Activated CD8-positive, alpha-beta T cell treated with anti-CD3 and anti-CD28 coated beads, Interleukin-2, amount 10 ng/mL, durations not matched to agents 7 days and 5 days (primary cell): ENCODE results near the gene MRPL53. TPM values are rescaled to one million over a fixed set of nuclear protein-coding genes. Genes with fewer than 3 reads are reported as not detected.
"Not testable (repeated sequence)": the region's sequence is repeated elsewhere in the genome, so short reads cannot be mapped to it uniquely, and the experiment has no call there.

Source experiments
- ATAC-seq: fragments of 150-1000 bp; cut with Tn5 transposase; one replicate; pipeline ENCODE4 v1.10.0; 2021; ENCODE audit warnings: moderate library complexity
- CTCF ChIA-PET: fragments of 350-600 bp; sonication (Branson Sonifier 250); formaldehyde crosslinking; loops from one replicate; lab custom pipeline; 2021; ENCODE audit warnings: antibody characterized with exemption; lab: Charles Lee
- POLR2A ChIA-PET: fragments of 350-600 bp; sonication (Branson Sonifier 250); formaldehyde crosslinking; loops from one replicate; lab custom pipeline; 2021; ENCODE audit warnings: antibody characterized with exemption; lab: Charles Lee
- DNase-seq: peaks from one replicate; pipeline ENCODE4 v3.0.0-alpha.2; 2020
- H3K27ac Mint-ChIP-seq: one replicate; pipeline ENCODE4 v1.8.0; 2021; ENCODE audit warnings: mild to moderate bottlenecking, mixed read lengths
- H3K27me3 Mint-ChIP-seq: one replicate; pipeline ENCODE4 v1.8.0; 2021; ENCODE audit warnings: low read depth, mixed read lengths
- H3K36me3 Mint-ChIP-seq: one replicate; pipeline ENCODE4 v1.8.0; 2021; ENCODE audit warnings: low read depth, mixed read lengths
- H3K4me1 Mint-ChIP-seq: one replicate; pipeline ENCODE4 v1.8.0; 2021; ENCODE audit warnings: low read depth, mixed read lengths
- H3K4me3 Mint-ChIP-seq: one replicate; pipeline ENCODE4 v1.8.0; 2021; ENCODE audit warnings: mild to moderate bottlenecking, mixed read lengths
- H3K9me3 Mint-ChIP-seq: one replicate; pipeline ENCODE4 v1.8.0; 2022; ENCODE audit warnings: mixed read lengths; ENCODE audit not compliant: insufficient read depth
- total RNA-seq, 2 experiments: library from RNA; stranded (reverse); gene quantifications; one replicate each; pipeline ENCODE4 v1.2.3, GENCODE V29; 2021

MRPL53 gene
- total RNA-seq, 2 experiments from 2014 or later, result 95.7 to 96.2 TPM

GRCh38 chr2:74491648-74492544 lies 19.4 kb upstream of the MRPL53 start:
- peaks cover 1% of the 10 kb centered on the region for H3K4me1 Mint-ChIP-seq
- ChIA-PET POLR2A (interaction anchor here (0.6 to 1.2 kb wide), 2 partner anchors 8 to 40 kb away, joined by 3 read pairs; no protein-coding TSS in a partner anchor), CTCF (interaction anchor here (0.7 to 1.1 kb wide), 3 partner anchors 8 to 19 kb away, joined by 3 read pairs; partner anchors contain the start of gene MRPL53)
- H3K9me3 Mint-ChIP-seq, result no peaks in the 10 kb centered on the region
- H3K4me3 Mint-ChIP-seq, result no peak overlapping the region
- peaks cover 42% of the 10 kb centered on the region for H3K36me3 Mint-ChIP-seq
- H3K27ac Mint-ChIP-seq, result no peak overlapping the region
- no peak for ATAC-seq
- H3K27me3 Mint-ChIP-seq, result no peaks in the 10 kb centered on the region
- no peak for DNase-seq

DNA sequence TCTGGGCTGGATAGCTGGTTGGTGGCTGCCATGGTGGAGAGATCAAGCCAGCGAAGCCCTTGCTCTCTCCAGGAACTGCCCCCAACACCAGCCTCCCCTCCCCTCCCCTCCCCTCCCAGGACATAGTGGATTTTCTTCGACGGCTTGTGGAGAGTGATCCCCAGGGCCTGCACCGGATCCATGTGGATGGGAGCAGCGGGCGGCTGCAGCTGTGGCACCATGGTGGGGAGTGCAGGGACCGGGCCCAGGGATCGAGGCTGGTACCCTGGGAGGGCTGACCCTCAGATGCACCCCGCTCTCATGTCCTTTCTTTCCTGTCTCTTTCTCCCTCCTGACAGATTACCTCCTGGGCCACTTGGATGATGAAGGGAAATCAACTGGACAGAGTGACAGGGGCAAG lies 17.4 kb upstream of the MRPL53 start:
- no peak for ATAC-seq
- Mint-ChIP-seq H3K9me3 (no peaks in the 10 kb centered on the region), H3K4me3 (no peak overlapping the region), H3K27ac (no peak overlapping the region), H3K27me3 (no peaks in the 10 kb centered on the region), H3K4me1 (peaks cover 3% of the 10 kb centered on the region), H3K36me3 (peaks cover 53% of the 10 kb centered on the region)
- POLR2A ChIA-PET, result no interaction called here
- CTCF ChIA-PET, result no interaction called here
- DNase-seq, result no peak

DNA sequence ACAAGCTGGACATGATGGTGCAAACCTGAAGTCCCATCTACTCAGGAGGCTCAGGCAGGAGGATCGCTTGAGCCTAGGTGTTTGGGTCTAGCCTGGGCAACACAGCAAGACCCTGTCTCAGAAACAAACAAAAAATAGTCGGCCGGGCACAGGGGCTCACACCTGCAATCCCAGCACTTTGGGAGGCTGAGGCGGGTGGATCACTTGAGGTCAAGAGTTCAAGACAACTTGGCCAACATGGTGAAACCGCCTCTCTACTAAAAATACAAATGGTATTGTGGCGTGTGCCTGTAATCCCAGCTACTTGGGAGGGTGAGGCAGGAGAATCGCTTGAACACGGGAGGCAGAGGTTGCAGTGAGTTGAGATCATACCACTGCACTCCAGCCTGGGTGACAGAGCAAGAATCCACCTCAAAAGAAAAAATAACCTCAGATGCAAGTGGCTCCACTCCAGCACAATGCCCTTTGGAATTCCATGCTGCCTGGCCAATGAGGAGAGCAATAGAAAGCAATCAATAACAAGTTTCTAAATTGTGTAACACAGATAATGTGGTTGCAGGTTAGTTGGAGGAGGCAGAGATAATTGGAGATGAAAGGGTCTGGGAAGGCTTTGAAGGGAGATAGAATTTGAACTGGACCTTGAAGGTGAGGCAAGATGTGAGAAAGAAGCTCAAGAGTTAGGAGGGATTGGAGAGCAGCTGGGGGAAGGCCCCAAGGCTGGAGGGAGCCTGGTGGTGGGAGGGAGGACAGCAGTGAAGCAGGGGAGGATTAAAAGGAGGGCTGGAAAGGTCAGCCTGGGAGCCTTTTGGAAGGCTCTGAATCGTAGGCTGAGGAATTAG lies 16.4 kb upstream of the MRPL53 start:
- no peak overlapping the region for H3K27ac Mint-ChIP-seq
- ATAC-seq (no peak), DNase-seq (no peak)
- peaks cover 48% of the 10 kb centered on the region for H3K36me3 Mint-ChIP-seq
- H3K4me3 Mint-ChIP-seq, result no peak overlapping the region
- H3K27me3 Mint-ChIP-seq, result no peaks in the 10 kb centered on the region
- H3K4me1 Mint-ChIP-seq, result peaks cover 7% of the 10 kb centered on the region
- H3K9me3 Mint-ChIP-seq, result no peaks in the 10 kb centered on the region
- ChIA-PET POLR2A (interaction anchor here (1.4 kb wide), 1 partner anchor 9 kb away, joined by 6 read pairs; no protein-coding TSS in a partner anchor), CTCF (interaction anchor here (1.8 kb wide), 1 partner anchor 43 kb away, joined by 5 read pairs; no protein-coding TSS in a partner anchor)

GRCh38 chr2:74486141-74486540 lies 13.7 kb upstream of the MRPL53 start:
- Mint-ChIP-seq H3K27ac (no peak overlapping the region), H3K4me1 (peaks cover 21% of the 10 kb centered on the region), H3K27me3 (no peaks in the 10 kb centered on the region), H3K9me3 (no peaks in the 10 kb centered on the region), H3K4me3 (no peak overlapping the region), H3K36me3 (peaks cover 44% of the 10 kb centered on the region)
- POLR2A ChIA-PET, result no interaction called here
- CTCF ChIA-PET, result interaction anchor here (7.0 kb wide), 1 partner anchor 45 kb away, joined by 76 read pairs; the partner anchor contains the start of genes AUP1 and HTRA2
- no peak for ATAC-seq
- no peak for DNase-seq

DNA sequence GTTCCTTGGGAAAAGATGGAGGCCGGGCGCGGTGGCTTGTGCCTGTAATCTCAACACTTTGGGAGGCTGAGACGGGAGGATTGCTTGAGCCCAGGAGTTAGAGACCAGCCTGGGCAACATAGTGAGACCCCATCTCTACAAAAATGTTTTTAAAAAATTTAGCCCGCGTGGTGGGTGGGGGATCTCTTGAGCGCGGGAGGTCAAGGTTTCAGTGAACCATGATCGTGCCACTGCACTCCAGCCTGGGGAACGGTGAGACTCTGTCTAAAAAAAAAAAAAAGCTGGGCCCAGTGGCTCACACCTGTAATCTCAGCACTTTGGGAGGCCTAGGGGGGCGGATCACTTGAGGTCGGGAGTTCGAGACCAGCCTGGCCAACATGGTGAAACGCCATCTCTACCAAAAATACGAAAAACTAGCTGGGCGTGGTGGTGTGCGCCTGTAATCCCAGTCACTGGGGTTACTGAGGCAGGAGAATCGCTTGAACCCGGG lies 11.2 kb upstream of the MRPL53 start:
- DNase-seq, H3K9me3 Mint-ChIP-seq, H3K27me3 Mint-ChIP-seq, ATAC-seq: not testable (repeated sequence)
- Mint-ChIP-seq H3K4me3 (peak overlapping the region; percentile 100), H3K4me1 (peaks cover 41% of the 10 kb centered on the region), H3K36me3 (peaks cover 43% of the 10 kb centered on the region), H3K27ac (peak overlapping the region; percentile 100)
- ChIA-PET CTCF (interaction anchor here (1.0 to 7.0 kb wide), 17 partner anchors 9 to 118 kb away, joined by 3 to 101 read pairs (median 11); partner anchors contain the start of genes AUP1, HTRA2, INO80B and LBX2), POLR2A (interaction anchor here (0.6 to 4.1 kb wide), 9 partner anchors 9 to 1307 kb away, joined by 3 to 39 read pairs (median 11); partner anchors contain the start of genes AUP1, HTRA2, INO80B and MOGS)

DNA sequence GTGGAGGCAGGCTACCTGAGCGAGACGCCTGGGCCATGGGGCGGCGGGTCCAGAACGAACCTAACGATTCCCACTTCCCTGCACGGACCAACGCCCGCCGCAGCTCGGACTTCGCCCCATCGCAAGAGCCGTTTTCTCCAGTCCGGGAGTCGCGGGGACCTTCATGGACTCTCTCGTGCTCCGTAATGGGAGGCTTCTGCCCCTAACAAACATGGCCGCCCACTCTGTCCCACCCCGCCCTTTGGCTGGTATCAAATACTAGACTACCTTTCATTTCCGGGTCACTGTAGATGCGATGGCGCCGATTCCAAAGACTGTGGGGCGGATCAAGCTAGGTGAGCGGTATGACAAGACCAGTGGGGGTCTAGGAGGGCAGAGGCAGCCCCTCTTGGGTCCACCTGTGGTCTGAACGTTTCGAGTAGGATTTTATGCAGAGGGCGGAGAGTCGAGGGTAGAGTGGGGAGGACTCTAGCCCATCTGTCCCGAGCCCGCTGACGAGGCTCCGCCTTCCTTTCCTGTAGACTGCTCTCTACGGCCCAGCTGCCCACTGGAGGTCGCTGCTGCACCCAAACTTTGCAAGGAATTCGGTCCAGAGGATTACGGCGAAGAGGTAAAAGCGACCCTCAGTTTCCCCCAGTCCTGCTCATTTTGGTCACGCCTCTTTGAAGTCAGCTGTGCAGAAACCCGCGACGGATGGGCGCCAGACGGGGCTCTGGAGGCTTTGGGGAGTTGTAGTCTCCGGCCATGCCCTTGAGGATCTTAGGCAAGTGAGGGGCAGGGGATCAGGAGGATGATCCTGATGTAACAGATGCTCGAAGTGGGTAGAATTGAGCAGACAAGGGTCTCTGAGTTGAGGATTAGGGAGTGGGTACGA lies 10.6 kb upstream of the MRPL53 start, which contains the start of the genes CCDC142 and TTC31:
TSS of gene CCDC142 (minus strand) at position 198 of the 874 bp plus-strand sequence. CDS start at position 37, 161 bp downstream.
TSS of gene TTC31 (plus strand) at position 281 of the 874 bp plus-strand sequence. CDS start at position 296, 15 bp downstream.
- no peaks in the 10 kb centered on the region for H3K9me3 Mint-ChIP-seq
- H3K27me3 Mint-ChIP-seq, result no peaks in the 10 kb centered on the region
- ATAC-seq (peak; percentile 95), DNase-seq (peak; percentile 97)
- peaks cover 41% of the 10 kb centered on the region for H3K4me1 Mint-ChIP-seq
- H3K27ac Mint-ChIP-seq, result peak within 1 kb of the TSS; percentile 100
- peak within 1 kb of the TSS; percentile 100 for H3K4me3 Mint-ChIP-seq
- POLR2A ChIA-PET, result interaction anchor here (0.6 to 4.1 kb wide), 16 partner anchors 8 to 1306 kb away, joined by 3 to 39 read pairs (median 6); partner anchors contain the start of genes AUP1, DQX1, HTRA2 and INO80B
- CTCF ChIA-PET, result interaction anchor here (0.8 to 7.0 kb wide), 26 partner anchors 9 to 119 kb away, joined by 3 to 101 read pairs (median 7); partner anchors contain the start of genes AUP1, DQX1, HTRA2 and INO80B
- H3K36me3 Mint-ChIP-seq, result peaks cover 43% of the 10 kb centered on the region

- ATAC-seq (peak; percentile 56), DNase-seq (peak; percentile 71)
- Mint-ChIP-seq H3K4me1 (peaks cover 45% of the 10 kb centered on the region), H3K4me3 (peak overlapping the region; percentile 100), H3K9me3 (no peaks in the 10 kb centered on the region), H3K27ac (peak overlapping the region; percentile 100), H3K36me3 (peaks cover 48% of the 10 kb centered on the region), H3K27me3 (no peaks in the 10 kb centered on the region)
- ChIA-PET CTCF (interaction anchor here (0.7 to 7.0 kb wide), 26 partner anchors 10 to 111 kb away, joined by 3 to 101 read pairs (median 7); partner anchors contain the start of genes AUP1, DQX1, HTRA2 and INO80B), POLR2A (interaction anchor here (0.6 to 4.1 kb wide), 17 partner anchors 8 to 355 kb away, joined by 3 to 39 read pairs (median 5); partner anchors contain the start of genes AUP1, DQX1, HTRA2 and INO80B)
These were observed 9.7 kb upstream of the MRPL53 start for GRCh38 chr2:74481961-74482800.

DNA sequence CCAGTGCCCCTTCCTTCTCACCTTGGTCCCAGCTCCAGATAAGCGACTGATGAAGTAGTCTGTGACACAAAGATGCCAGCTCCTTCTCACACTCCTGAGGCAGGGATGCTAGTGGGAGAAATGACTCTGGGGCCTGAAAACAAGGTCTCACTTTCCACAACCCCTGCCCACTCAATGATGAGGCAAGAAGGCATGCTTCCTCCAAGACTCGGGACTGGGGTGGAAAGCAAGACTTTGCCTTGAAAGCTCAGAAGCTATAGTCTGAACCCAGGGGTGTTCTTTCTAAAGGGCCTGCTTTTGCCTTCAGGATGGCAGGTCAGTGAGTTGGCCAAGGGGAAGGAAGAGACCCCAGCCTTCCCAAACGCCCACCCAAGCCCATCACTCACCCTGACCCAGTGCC lies 9.0 kb upstream of the MRPL53 start:
- Mint-ChIP-seq H3K27me3 (no peaks in the 10 kb centered on the region), H3K36me3 (peaks cover 48% of the 10 kb centered on the region), H3K9me3 (no peaks in the 10 kb centered on the region), H3K4me3 (peak overlapping the region; percentile 100), H3K27ac (peak overlapping the region; percentile 43), H3K4me1 (peaks cover 42% of the 10 kb centered on the region)
- ATAC-seq, result no peak
- POLR2A ChIA-PET, result interaction anchor here (0.6 to 4.1 kb wide), 11 partner anchors 9 to 356 kb away, joined by 3 to 39 read pairs (median 4); partner anchors contain the start of genes AUP1, DQX1, HTRA2 and INO80B
- CTCF ChIA-PET, result interaction anchor here (0.7 to 7.0 kb wide), 12 partner anchors 9 to 112 kb away, joined by 3 to 101 read pairs (median 4); partner anchors contain the start of genes AUP1, HTRA2, INO80B and MOGS
- DNase-seq, result no peak

DNA sequence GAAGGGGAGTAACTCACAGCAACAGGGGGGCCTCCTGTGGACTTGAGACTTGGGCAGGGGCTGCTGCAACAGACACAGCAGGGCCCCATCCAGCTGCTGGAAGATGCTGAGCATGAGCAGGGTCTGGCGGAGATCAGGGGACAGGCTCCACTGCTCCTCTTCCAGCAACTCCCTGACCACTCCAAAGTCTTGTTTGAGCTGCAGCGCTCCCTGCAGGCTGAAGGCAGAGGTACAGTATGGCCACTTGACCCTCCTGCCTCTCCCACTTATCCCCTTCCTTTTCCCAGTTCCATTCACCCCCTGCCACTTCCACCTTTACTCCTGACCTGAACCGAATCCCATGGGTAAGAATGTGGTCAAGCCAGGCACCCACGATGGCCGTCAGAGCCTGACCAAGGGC lies 2.4 kb upstream of the MRPL53 start:
- POLR2A ChIA-PET, result interaction anchor here (1.3 to 1.6 kb wide), 2 partner anchors 8 to 17 kb away, joined by 5 to 7 read pairs; partner anchors contain the start of genes CCDC142, TTC31 and WBP1
- Mint-ChIP-seq H3K27me3 (no peaks in the 10 kb centered on the region), H3K36me3 (peaks cover 54% of the 10 kb centered on the region), H3K27ac (no peak overlapping the region), H3K9me3 (no peaks in the 10 kb centered on the region), H3K4me1 (peaks cover 43% of the 10 kb centered on the region), H3K4me3 (no peak overlapping the region)
- ATAC-seq (no peak), DNase-seq (no peak)
- CTCF ChIA-PET, result interaction anchor here (0.8 to 2.5 kb wide), 7 partner anchors 8 to 225 kb away, joined by 3 to 11 read pairs (median 4); partner anchors contain the start of gene WBP1
